WTC11 (cell line): Measurements from ENCODE around the gene KIF12.

Experiments used
- CREM ChIP-seq: sonication (generic); formaldehyde crosslinking; IDR thresholded peaks from 2 replicates; pipeline ENCODE4 v1.8.1; 2022; ENCODE audit warnings: mild to moderate bottlenecking, missing genetic modification reagents, moderate library complexity
- ZBTB21 ChIP-seq: sonication (generic); formaldehyde crosslinking; IDR thresholded peaks from 2 replicates; pipeline ENCODE4 v1.8.1; 2023; ENCODE audit warnings: mild to moderate bottlenecking, missing genetic modification reagents, borderline replicate concordance
- ZNF219 ChIP-seq: sonication (generic); formaldehyde crosslinking; IDR thresholded peaks from 2 replicates; pipeline ENCODE4 v1.8.0; 2023; ENCODE audit warnings: missing genetic modification reagents, mild to moderate bottlenecking, borderline replicate concordance

GRCh38 chr9:114078781-114079156 is 20.3 kb downstream of the KIF12 start:
- no peak for TF ChIP-seq ZNF219 (CRISPR knock-in tag)
- no peak for TF ChIP-seq CREM (CRISPR knock-in tag)
- TF ChIP-seq ZBTB21: no peak
